Measurements from ENCODE around the gene FANCI. TPM values are rescaled to one million over a fixed set of nuclear protein-coding genes. Genes with fewer than 3 reads are reported as not detected.

FANCI gene
- total and polyA plus RNA-seq, 2 experiments from 2014 or later, result 63.6 to 66.8 TPM

DNA sequence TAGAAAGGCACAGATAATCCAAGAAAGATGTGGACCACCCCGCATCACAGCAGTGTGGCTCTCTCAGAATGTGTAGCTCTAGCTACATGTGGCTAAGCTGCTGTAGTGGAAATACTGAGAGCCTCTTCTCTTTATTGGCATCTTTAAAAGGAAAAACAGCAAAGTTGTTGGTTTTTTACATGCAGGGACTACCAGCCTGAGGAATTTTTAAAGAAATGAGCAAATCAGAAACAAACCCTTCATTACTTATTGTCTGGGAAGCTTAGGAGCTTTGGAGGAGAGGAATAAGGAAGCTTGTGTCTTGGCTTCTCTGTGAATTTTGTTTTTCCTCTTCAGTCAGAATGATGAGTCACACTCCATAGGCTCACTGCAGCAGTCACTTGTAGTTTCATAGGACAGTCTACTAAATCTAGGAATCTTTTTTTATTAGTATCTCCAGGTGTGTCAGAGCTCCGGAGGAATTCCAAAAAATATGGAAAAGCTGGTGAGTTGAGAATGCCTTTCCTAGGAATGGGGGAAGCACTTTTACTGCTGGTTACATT lies 63.3 kb downstream of the FANCI start:
- H4K20me1 ChIP-seq (replicated peaks; ENCODE audit: insufficient read depth), result peaks cover 3% of the 10 kb centered on the region; the same call in 1 of the 2 replicates
- Mint-ChIP-seq H3K4me3 (no peak overlapping the region), H3K4me1 (no peaks in the 10 kb centered on the region), H3K27ac (peak overlapping the region; percentile 25), H3K27me3 (ENCODE audit: insufficient read depth, low read depth, poor library complexity) (peaks cover 4% of the 10 kb centered on the region), H3K9me3 (no peaks in the 10 kb centered on the region), H3K36me3 (ENCODE audit: low read depth) (peaks cover 83% of the 10 kb centered on the region)
- no peak for DNase-seq (ENCODE audit: low spot score)
- ATAC-seq, result no peak
- peaks cover 64% of the 10 kb centered on the region for H3K36me3 ChIP-seq (ENCODE audit: insufficient read depth)
- H3K27ac ChIP-seq (ENCODE audit: low read depth), result no peak overlapping the region
- H3K4me1 ChIP-seq (ENCODE audit: insufficient read depth), result no peaks in the 10 kb centered on the region
- H2AFZ ChIP-seq, result no peak overlapping the region
- TF ChIP-seq NANOG (IDR thresholded peaks at IDR 0.05; ENCODE audit: borderline replicate concordance), result no peak
- TF ChIP-seq, protein P1, sequence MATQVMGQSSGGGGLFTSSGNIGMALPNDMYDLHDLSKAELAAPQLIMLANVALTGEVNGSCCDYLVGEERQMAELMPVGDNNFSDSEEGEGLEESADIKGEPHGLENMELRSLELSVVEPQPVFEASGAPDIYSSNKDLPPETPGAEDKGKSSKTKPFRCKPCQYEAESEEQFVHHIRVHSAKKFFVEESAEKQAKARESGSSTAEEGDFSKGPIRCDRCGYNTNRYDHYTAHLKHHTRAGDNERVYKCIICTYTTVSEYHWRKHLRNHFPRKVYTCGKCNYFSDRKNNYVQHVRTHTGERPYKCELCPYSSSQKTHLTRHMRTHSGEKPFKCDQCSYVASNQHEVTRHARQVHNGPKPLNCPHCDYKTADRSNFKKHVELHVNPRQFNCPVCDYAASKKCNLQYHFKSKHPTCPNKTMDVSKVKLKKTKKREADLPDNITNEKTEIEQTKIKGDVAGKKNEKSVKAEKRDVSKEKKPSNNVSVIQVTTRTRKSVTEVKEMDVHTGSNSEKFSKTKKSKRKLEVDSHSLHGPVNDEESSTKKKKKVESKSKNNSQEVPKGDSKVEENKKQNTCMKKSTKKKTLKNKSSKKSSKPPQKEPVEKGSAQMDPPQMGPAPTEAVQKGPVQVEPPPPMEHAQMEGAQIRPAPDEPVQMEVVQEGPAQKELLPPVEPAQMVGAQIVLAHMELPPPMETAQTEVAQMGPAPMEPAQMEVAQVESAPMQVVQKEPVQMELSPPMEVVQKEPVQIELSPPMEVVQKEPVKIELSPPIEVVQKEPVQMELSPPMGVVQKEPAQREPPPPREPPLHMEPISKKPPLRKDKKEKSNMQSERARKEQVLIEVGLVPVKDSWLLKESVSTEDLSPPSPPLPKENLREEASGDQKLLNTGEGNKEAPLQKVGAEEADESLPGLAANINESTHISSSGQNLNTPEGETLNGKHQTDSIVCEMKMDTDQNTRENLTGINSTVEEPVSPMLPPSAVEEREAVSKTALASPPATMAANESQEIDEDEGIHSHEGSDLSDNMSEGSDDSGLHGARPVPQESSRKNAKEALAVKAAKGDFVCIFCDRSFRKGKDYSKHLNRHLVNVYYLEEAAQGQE (IDR thresholded peaks at IDR 0.05; ENCODE audit: unreplicated experiment), result no peak
- no peaks in the 10 kb centered on the region for H3K79me2 ChIP-seq (replicated peaks; ENCODE audit: insufficient read depth)
- H3K9me2 ChIP-seq (ENCODE audit: insufficient read depth), result no peaks in the 10 kb centered on the region
- 0 out of 2 replicates have a peak, but pooled peaks cover 3% of the 10 kb centered on the region for H3F3A ChIP-seq (replicated peaks; ENCODE audit: low read depth)
- no peaks in the 10 kb centered on the region for H3K27me3 ChIP-seq (ENCODE audit: insufficient read depth)
- no peak overlapping the region for H3K4me3 ChIP-seq
- no peak overlapping the region for H3K4me2 ChIP-seq

DNA sequence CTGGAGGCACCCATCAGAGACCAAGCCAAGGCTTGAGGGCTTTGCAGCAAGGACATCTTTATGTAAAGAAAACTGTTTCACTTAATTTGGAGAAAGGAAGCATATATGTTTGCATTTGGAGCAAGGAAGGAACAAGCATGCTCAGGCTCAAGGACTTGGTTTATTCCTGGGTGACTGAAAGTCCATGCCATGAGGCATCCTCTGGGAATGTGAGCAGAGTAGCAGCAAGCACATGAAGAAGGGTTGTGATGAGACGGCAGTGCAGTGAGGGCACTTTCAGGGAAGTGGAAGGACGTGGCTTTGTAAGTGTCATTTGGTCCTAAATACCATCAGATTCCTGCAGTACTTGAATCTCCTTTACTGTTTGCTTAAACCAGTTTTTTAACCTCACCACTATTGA lies 64.0 kb downstream of the FANCI start:
- ATAC-seq (no peak), DNase-seq (ENCODE audit: low spot score) (no peak)
- TF ChIP-seq NANOG (IDR thresholded peaks at IDR 0.05; ENCODE audit: borderline replicate concordance), result no peak
- TF ChIP-seq EZH2phosphoT487 (IDR thresholded peaks at IDR 0.05; ENCODE audit: unreplicated experiment), result no peak
- no peak for TF ChIP-seq JUNB (IDR thresholded peaks at IDR 0.05; ENCODE audit: unreplicated experiment)
- no peak for TF ChIP-seq EZH2 (IDR thresholded peaks at IDR 0.05; ENCODE audit: low read depth, unreplicated experiment)
- H3K36me3 ChIP-seq (ENCODE audit: insufficient read depth), result peaks cover 62% of the 10 kb centered on the region
- 0 out of 2 replicates have a peak, but pooled peaks cover 3% of the 10 kb centered on the region for H3F3A ChIP-seq (replicated peaks; ENCODE audit: low read depth)
- H3K9me3 Mint-ChIP-seq, result no peaks in the 10 kb centered on the region
- H3K4me1 Mint-ChIP-seq, result no peaks in the 10 kb centered on the region
- H3K4me1 ChIP-seq (ENCODE audit: insufficient read depth), result no peaks in the 10 kb centered on the region
- no peak overlapping the region for H3K27ac ChIP-seq (ENCODE audit: low read depth)
- no peak overlapping the region for H3K4me3 ChIP-seq
- peaks cover 83% of the 10 kb centered on the region for H3K36me3 Mint-ChIP-seq (ENCODE audit: low read depth)
- H3K27me3 ChIP-seq (ENCODE audit: insufficient read depth), result no peaks in the 10 kb centered on the region
- no peak overlapping the region for H2AFZ ChIP-seq
- peaks cover 6% of the 10 kb centered on the region for H3K27me3 Mint-ChIP-seq (ENCODE audit: insufficient read depth, low read depth, poor library complexity)
- no peak overlapping the region for H3K4me2 ChIP-seq
- H4K20me1 ChIP-seq (replicated peaks; ENCODE audit: insufficient read depth), result peaks cover 4% of the 10 kb centered on the region; the same call in 1 of the 2 replicates
- H3K27ac Mint-ChIP-seq, result no peak overlapping the region; the same call in 1 of the 2 replicates
- no peaks in the 10 kb centered on the region for H3K9me2 ChIP-seq (ENCODE audit: insufficient read depth)
- H3K4me3 Mint-ChIP-seq, result no peak overlapping the region
- H3K79me2 ChIP-seq (replicated peaks; ENCODE audit: insufficient read depth), result no peaks in the 10 kb centered on the region

DNA sequence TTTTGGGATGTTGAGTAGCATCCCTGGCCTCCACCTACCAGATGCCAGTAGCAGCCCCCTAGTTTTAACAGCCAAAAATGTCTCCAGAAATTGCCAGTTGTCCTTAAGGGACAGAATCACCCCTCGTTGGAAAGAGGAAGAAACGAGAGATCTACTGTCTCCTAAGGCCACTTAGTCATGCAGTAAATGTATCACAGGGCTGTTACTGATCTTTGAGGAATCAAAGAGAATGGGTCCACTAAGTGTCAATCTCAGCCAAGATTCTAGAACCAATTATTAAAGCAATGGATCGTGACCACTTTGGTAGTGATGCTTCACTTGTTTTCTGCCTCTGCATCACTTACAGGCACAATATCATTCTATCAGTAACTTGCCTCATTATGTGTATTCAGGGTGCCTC lies 64.5 kb downstream of the FANCI start:
- Histone ChIP-seq H3K9me2 (ENCODE audit: insufficient read depth) (no peaks in the 10 kb centered on the region), H3K27me3 (ENCODE audit: insufficient read depth) (no peaks in the 10 kb centered on the region), H4K20me1 (replicated peaks; ENCODE audit: insufficient read depth) (peaks cover 4% of the 10 kb centered on the region; the same call in 1 of the 2 replicates), H3K4me1 (ENCODE audit: insufficient read depth) (no peaks in the 10 kb centered on the region), H3K4me2 (no peak overlapping the region), H3K27ac (ENCODE audit: low read depth) (no peak overlapping the region), H3K4me3 (no peak overlapping the region), H3K36me3 (ENCODE audit: insufficient read depth) (peaks cover 58% of the 10 kb centered on the region), H3F3A (replicated peaks; ENCODE audit: low read depth) (0 out of 2 replicates have a peak, but pooled peaks cover 3% of the 10 kb centered on the region), H3K79me2 (replicated peaks; ENCODE audit: insufficient read depth) (no peaks in the 10 kb centered on the region), H2AFZ (no peak overlapping the region)
- Mint-ChIP-seq H3K4me1 (no peaks in the 10 kb centered on the region), H3K36me3 (ENCODE audit: low read depth) (peaks cover 83% of the 10 kb centered on the region), H3K4me3 (no peak overlapping the region), H3K27me3 (ENCODE audit: insufficient read depth, low read depth, poor library complexity) (peaks cover 6% of the 10 kb centered on the region), H3K27ac (no peak overlapping the region), H3K9me3 (no peaks in the 10 kb centered on the region)
- ATAC-seq (no peak), DNase-seq (ENCODE audit: low spot score) (no peak)
- TF ChIP-seq, protein P1 (IDR thresholded peaks at IDR 0.05; ENCODE audit: unreplicated experiment), result no peak
- TF ChIP-seq ZNF114 (CRISPR knock-in tag; IDR thresholded peaks at IDR 0.05), result no peak
- TF ChIP-seq NANOG (IDR thresholded peaks at IDR 0.05; ENCODE audit: borderline replicate concordance), result no peak
- no peak for TF ChIP-seq STAT1 (IDR thresholded peaks at IDR 0.05; ENCODE audit: unreplicated experiment)
- no peak for TF ChIP-seq JUNB (IDR thresholded peaks at IDR 0.05; ENCODE audit: unreplicated experiment)
- no peak for TF ChIP-seq EZH2phosphoT487 (IDR thresholded peaks at IDR 0.05; ENCODE audit: unreplicated experiment)
- no peak for TF ChIP-seq EZH2 (IDR thresholded peaks at IDR 0.05; ENCODE audit: low read depth, unreplicated experiment)
- TF ChIP-seq, protein P2, sequence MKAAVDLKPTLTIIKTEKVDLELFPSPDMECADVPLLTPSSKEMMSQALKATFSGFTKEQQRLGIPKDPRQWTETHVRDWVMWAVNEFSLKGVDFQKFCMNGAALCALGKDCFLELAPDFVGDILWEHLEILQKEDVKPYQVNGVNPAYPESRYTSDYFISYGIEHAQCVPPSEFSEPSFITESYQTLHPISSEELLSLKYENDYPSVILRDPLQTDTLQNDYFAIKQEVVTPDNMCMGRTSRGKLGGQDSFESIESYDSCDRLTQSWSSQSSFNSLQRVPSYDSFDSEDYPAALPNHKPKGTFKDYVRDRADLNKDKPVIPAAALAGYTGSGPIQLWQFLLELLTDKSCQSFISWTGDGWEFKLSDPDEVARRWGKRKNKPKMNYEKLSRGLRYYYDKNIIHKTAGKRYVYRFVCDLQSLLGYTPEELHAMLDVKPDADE (IDR thresholded peaks at IDR 0.05), result no peak
- TF ChIP-seq POLR2AphosphoS5 (IDR thresholded peaks at IDR 0.05; ENCODE audit: low read depth), result no peak

Data from GM23338 (cell line).